PC-3 (cell line): ENCODE data around the gene BMP4.

ENCODE experiments used
- CTCF ChIP-seq: fragments of 300-600 bp; sonication (generic); conservative IDR thresholded peaks from 2 replicates; pipeline ENCODE4 v1.5.1; 2017; ENCODE audit warnings: antibody characterized with exemption, low read depth, mild to moderate bottlenecking, low read length
- EZH2 ChIP-seq: fragments of 300-600 bp; sonication (generic); IDR thresholded peaks from one replicate; pipeline ENCODE4 v1.6.1; 2017; ENCODE audit warnings: antibody characterized with exemption, mild to moderate bottlenecking, low read length; ENCODE audit not compliant: unreplicated experiment

DNA sequence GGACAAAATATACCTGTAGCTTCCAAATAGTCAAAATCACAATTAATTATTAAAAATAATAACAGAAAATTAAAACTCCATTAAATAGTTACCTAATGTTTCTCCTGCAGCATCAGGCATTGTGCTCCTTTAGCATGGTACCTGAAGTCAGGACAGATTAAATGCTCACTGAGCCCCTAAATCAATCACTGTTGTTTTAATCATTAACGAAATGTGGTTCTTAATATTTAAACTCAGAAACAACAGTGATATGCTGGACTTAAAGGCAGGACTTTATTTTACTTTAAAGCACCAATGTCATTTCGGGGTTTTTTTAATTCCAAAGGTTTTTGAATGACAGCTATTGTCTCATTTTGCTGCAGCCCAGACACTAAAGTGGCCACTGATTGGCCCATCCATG is 2.0 kb upstream of the BMP4 start:
- TF ChIP-seq CTCF (no peak), EZH2 (no peak)
